GM18508 (cell line): ENCODE data around the gene FLOT2.
"Not testable (repeated sequence)": the region's sequence is repeated elsewhere in the genome, so short reads cannot be mapped to it uniquely, and the experiment has no call there.

Source experiments
- ATAC-seq: cut with Tn5 transposase; IDR thresholded peaks from one replicate; pipeline ENCODE4 v1.9.1; 2021; ENCODE audit warnings: moderate number of reproducible peaks; ENCODE audit not compliant: insufficient read depth, unreplicated experiment

The FLOT2 gene

GRCh38 chr17:28896884-28897768 lies at the start of gene FLOT2:
Gene FLOT2, minus strand, starts transcription at chr17:28897733. Its CDS starts 159 bp downstream, at chr17:28897574.
- no peak for ATAC-seq

GRCh38 chr17:28946239-28946638 lies 48.7 kb upstream of the FLOT2 start:
- no peak for ATAC-seq

DNA sequence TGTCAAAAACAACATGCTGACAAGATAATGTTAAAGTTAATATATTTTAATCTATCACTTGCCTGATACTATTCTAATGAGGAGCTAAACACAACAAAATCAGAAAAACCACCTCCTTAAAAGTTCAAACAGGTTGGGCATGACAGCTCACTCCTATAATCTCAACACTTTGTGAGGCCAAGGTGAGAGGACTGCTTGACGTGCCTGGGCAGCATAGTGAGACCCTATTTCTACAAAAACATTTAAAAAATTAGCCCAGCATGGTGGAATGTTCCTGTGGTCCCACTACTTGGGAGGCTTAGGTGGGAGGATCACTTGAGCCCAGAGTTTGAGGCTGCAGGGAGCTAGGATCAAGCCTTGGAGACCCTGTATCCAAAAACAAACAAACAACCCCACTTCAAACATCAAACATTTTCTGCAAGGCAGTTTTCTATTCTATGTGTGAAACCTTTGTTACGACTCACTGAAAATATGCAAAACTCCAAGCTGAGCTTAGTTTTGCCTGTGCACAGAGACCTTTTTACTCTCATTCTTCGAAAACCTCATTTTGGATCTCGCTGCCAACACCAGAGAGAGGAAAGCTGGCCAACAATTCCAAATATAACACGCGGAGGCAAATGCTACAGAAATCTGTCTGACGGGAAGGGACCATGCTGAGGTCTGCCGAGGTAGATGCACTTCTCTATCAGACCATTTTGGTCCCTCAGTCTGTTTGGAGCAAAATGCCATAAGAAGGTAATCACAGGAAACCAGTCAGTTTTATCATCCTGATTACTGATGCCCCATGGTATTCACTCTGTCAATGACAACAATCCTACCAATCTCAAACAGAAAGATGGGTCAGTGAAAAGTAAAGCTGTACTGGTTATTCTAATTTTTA lies 47.6 kb upstream of the FLOT2 start:
- no peak for ATAC-seq

DNA sequence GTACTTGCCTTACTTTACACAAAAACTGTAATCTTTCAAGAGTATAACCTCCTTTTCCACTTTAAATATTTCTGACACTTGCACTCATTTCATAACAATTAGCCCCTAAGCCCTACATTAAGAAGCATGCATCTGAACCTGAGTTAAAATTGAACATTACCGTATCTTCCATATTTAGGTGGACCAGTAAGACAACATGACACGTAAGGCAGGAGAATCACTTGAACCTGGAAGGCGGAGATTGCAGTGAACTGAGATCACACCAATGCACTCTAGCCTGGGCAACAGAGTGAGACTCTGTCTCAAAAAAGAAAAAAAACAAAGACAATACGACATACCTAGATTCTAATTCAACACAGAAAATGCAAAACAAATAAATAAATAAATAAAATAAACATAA lies 46.8 kb upstream of the FLOT2 start:
- no peak for ATAC-seq

DNA sequence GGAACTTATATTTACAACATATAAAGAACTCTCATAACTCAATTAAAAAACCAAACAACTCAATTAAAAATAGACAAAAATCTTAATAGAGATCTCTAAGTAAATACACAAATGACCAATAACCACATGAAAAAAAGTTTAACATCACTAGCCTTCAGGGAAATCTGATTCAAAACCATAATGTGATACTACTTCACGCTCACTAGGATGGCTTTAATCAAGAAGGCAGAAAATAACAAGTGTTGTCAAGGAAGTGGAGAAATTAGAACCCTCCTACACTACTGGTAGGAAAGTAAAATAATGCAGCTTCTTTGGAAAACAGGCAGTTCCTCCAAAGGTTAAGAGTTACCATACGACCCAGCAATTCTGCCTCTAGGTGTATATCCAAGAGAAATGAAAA lies 45.4 kb upstream of the FLOT2 start:
- ATAC-seq: no peak

- ATAC-seq: no peak
Observed at GRCh38 chr17:28941251-28941650, 43.7 kb upstream of the FLOT2 start.

GRCh38 chr17:28940675-28941074 lies 43.1 kb upstream of the FLOT2 start:
- no peak for ATAC-seq

- no peak for ATAC-seq
Observed at GRCh38 chr17:28940142-28940541, 42.6 kb upstream of the FLOT2 start.

DNA sequence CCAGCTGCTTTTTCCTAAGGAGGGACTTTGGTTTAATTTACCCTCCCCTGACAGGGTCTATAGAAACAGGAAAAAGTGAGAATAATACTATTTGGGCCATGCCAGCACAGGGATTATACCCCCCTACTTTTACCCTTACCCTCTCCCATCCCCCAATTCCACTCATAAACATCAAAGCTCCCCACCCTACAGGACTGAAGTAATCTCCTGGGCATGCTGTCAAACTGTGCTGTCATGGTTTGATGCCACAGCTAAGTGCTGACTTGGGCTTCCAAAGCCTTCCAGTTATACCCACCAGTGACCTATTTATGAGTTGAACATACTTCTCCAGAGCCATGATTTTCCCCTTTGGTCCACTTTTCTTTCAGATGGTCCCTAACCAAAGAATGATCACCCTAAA lies 41.0 kb upstream of the FLOT2 start:
- no peak for ATAC-seq

DNA sequence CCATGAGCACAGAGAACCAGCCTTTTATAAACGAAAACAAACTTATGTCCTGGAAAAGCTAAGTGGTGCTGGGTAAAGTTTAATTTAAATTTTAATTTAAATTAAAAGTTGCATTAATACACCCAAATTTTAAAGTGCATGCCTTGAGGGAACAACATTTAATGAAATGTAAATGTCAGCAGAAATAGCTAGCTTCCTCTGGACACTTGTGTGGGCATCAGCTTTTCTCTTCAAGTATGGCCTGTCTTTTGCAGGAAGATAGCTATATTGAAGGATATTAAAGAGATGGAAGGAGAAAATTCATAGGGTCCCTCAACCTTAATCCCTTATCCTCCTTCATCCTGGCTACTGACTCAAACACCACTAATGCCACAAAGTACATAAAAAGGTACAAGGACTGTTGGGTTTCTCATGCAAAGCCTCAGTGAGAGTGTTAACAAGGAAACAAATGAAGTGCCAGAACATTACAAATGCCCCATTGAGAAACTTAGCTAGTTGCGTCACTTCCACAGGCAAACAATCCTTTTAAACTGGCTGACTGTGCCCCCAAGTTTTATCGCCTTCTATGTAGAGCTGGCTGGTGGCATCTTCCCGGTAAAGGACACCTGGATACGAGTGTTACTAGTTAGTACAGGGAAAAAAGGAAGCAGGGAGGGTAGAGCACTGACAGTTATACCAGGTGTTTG lies 39.7 kb upstream of the FLOT2 start:
- no peak for ATAC-seq

DNA sequence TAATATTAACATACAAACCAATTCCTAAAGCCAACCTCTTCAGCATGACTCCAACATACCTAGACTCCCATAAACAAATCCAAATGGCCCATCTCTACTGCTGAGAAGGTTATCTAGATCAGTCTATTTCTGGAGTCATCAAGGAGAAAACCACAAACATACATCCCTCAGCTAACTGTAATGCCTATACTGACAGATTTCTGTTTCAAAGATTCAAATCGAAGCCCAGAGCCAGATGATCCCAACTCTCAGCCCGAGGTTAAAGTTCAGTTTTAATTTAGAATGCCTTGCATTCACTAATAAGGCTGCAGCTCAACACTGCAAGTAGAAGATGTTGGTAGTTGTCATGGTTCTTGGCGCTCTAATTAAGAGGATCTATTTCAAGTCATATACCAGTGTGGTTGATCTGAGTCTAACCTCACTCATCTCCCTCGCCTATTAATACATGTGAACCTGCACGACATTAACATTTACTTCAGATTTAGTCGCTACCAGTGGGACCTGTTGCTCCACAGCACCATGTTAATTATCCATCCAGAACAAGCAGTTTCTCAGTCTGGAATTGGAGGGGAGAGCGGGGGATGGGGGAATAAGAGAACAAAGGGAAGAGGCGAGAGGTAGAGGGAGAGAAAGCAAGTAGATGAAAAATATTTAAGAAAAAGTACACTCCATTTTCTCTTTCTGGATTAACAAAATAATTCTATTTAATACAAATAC lies 38.4 kb upstream of the FLOT2 start:
- no peak for ATAC-seq

- not testable (repeated sequence) for ATAC-seq
Observed at GRCh38 chr17:28934508-28934907, 37.0 kb upstream of the FLOT2 start.

DNA sequence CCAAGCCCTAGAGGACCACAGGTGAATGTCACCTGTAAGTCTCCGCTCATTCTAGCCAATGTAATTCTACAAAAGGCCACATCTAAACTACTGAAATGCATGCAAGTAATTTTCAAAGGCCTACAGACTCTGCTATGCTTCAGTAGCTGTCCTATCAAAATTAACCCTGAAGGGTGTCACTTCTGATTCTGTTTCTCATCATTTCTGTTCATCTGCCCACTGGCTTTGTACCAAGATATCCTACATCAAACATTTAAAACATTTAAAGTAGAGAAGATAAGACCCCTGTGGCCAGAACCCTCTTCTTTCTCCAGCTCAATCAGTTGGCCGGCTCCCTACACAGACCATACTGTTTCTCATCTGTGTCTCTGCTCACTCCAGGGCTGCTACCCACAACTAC lies 32.3 kb upstream of the FLOT2 start:
- no peak for ATAC-seq

GRCh38 chr17:28928061-28928460 lies 30.5 kb upstream of the FLOT2 start:
- ATAC-seq: no peak

DNA sequence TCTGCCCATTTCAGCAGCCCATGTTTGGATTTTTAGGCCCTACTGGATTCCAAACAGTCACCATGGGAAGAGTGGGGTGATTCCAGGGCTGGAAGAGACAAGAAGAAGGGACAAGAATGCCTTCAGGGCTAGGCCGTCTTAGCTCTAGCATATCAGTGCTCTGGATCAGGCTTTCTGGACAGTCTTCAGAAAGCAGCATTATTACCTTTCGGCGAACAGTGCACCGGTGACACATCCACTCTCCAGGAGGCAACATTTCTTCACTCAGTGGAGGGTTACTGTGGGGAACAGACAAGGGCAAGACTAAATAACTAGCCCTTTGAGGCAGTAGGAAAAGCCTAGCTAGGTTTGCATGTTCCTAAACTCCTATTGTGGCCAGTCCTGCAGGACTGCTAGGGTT lies 29.3 kb upstream of the FLOT2 start:
- no peak for ATAC-seq

DNA sequence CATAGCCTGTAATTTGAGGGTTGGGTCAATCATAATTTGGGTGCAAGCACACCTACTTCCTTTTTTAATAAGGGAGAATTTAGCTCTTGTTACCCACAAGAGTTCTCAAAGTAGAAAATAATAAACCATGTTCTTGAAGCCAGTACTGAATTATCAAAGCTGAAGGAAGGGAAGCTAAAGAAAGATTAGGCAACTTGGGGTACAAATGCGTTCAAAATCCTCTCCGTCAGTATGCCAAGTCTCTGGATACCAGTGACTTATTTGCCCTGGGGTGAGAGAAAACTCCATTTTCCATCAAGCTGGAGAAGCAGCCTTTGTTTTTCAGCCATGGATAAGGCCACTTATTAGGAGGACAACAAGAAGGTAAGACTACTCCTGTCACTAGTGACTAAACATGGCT lies 28.8 kb upstream of the FLOT2 start:
- no peak for ATAC-seq

DNA sequence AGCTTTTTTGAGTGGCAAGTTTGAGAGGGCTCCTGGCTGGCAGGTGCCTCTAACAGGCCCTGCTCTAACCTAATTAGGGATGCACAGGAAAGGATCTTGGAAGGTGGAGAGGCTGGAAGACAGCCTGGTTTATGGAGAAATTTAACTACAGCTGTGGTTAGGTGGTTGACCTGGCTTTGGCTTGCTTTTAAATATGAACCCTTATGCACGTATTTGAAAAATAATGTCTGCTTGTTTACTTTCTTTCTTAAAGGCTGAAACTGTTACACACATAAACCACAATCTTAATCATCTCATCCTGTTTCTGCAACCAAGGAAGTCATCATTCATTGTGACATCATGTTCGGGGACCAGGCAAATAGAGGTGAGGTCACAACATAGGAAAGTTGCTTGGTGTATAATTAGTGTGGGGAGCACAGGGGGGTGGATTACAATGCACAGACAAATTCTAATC lies 28.4 kb upstream of the FLOT2 start:
- ATAC-seq: no peak

DNA sequence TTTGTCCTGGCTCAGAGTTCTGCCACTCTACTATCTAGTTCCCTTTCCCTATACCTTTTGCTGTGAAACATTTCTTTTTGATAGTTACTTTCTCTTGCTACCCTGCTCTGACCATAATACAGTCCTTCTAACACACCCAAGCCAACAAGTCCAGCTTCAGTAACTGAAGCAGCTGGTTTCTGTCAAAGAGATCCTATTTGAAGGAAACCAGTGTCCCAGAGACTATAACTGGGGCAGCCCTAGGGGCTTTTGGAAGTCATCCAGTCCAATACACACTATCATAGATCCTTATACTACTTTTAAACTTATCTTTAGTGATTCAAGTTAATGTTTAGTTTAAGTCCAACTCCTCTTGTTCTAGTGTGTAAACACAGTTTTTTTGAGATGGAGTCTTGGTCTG lies 22.7 kb upstream of the FLOT2 start:
- no peak for ATAC-seq

- ATAC-seq: no peak
Observed at GRCh38 chr17:28918295-28918694, 20.8 kb upstream of the FLOT2 start.

DNA sequence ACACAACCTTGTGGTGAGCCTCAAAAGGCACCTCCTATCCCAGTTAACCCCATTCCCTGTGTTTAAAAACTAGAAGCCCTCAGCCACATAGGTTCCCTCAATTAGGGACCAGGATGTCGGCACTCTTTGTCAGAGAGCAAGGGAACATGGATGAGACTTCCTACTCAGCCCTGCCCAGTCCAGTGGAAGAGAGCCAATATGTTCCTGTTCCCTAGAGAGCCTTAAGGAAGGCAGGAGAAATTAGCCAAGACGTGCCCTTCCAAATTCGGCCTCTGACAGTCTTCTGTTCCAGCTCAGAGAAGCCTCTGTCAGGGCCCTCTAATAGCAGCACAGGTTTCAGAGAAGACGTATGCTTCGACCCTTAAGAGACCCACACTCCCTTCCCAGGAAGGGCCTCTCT lies 19.9 kb upstream of the FLOT2 start:
- ATAC-seq: no peak
